NOMO-1 treated with dmso at 0.1 percent for 144 hours (cell line): ENCODE data around the gene OR10H5.
"Not testable (repeated sequence)": the region's sequence is repeated elsewhere in the genome, so short reads cannot be mapped to it uniquely, and the experiment has no call there.

Source experiments
- DNase-seq: peaks from one replicate; lab custom pipeline; 2025; ENCODE audit not compliant: unreplicated experiment; lab: John Stamatoyannopoulos, UW

Gene OR10H5

GRCh38 chr19:15843203-15843893, 55.9 kb downstream of the OR10H5 start:
- no peak for DNase-seq

- not testable (repeated sequence) for DNase-seq
Observed at GRCh38 chr19:15843894-15844222, 56.4 kb downstream of the OR10H5 start.

GRCh38 chr19:15846923-15847322, 59.5 kb downstream of the OR10H5 start:
- DNase-seq, result no peak

GRCh38 chr19:15850385-15850784, 62.9 kb downstream of the OR10H5 start:
- no peak for DNase-seq
